Sigmoid colon (tissue), 7 donors: ENCODE data around the gene ARL11. TPM values are rescaled to one million over a fixed set of nuclear protein-coding genes. Genes with fewer than 3 reads are reported as not detected.

Source experiments
- DNase-seq: peaks from one replicate; pipeline ENCODE4 v3.0.0-alpha.2; 2019
- H3K27ac ChIP-seq, 4 donors: fragments of 200-600 bp; sonication (generic); one replicate each; pipeline ENCODE4 v1.5.1; 2016 to 2019; ENCODE audit warnings: mild to moderate bottlenecking in 1 of 4
- H3K27me3 ChIP-seq, 3 donors: fragments of 200-600 bp; sonication (generic); one replicate each; pipeline ENCODE4 v1.5.1; 2019; ENCODE audit warnings: mild to moderate bottlenecking in 1 of 3
- H3K36me3 ChIP-seq, 4 donors: fragments of 200-600 bp; sonication (generic); one replicate each; pipeline ENCODE4 v1.5.1; 2016 to 2019
- H3K4me1 ChIP-seq, 4 donors: fragments of 200-600 bp; sonication (generic); one replicate each; pipeline ENCODE4 v1.5.1; 2017 to 2019
- H3K4me3 ChIP-seq, 4 donors: fragments of 200-600 bp; sonication (generic); one replicate each; pipeline ENCODE4 v1.5.1; 2017 to 2019; ENCODE audit warnings: mild to moderate bottlenecking in 2 of 4, moderate library complexity in 1 of 4
- H3K9me3 ChIP-seq, 4 donors: fragments of 200-600 bp in 3 of 4; sonication (generic) in 3 of 4; one replicate each; pipeline versions ENCODE4 v1.5.1 to v1.6.1; 2013 to 2019
- EP300 ChIP-seq, 4 donors: sonication (generic); formaldehyde crosslinking; IDR thresholded peaks; one replicate each; pipeline ENCODE4 v1.6.1; 2017; ENCODE audit warnings: antibody characterized with exemption in 4 of 4
- POLR2A ChIP-seq, 2 donors: fragments of 450-650 bp; IDR thresholded peaks; one replicate each; pipeline ENCODE4 v1.6.1; 2016; ENCODE audit warnings: antibody characterized with exemption in 2 of 2, mild to moderate bottlenecking in 2 of 2, moderate library complexity in 2 of 2
- POLR2AphosphoS5 ChIP-seq, 4 donors: sonication (generic); formaldehyde crosslinking; IDR thresholded peaks; one replicate each; pipeline ENCODE4 v1.6.1; 2017; ENCODE audit warnings: antibody characterized with exemption in 4 of 4
- WGBS, 2 donors: extraction: QIAGEN DNeasy Blood & Tissue Kit; methylation state at CpG; one replicate each; pipeline ENCODE4 v1.1.7; 2013; 5-methylcytosine and 5-hydroxymethylcytosine counted together
- intact Hi-C: fragments of 100-400 bp; cut with DNase I; formaldehyde crosslinking; loops from one replicate; pipeline ENCODE4 v1.15.1; 2023
- polyA plus RNA-seq, 3 donors: library from polyadenylated mRNA; stranded (reverse); fragments of 200-250 nt; gene quantifications; one replicate each; pipeline ENCODE4 v1.2.3, GENCODE V29; 2013
- total RNA-seq, 4 donors: library from RNA; depleted of rRNA; stranded (reverse); fragments of >200 nt; gene quantifications; one replicate each; pipeline ENCODE4 v1.1.0, GENCODE V29; 2016
- TF ChIP-seq, protein P1 (sequence below), 4 experiments: fragments of 450-650 bp in 3 of 4; fragments of 200-600 bp in 1 of 4; IDR thresholded peaks; one replicate each; pipeline ENCODE4 v1.5.1; 2016 to 2019; ENCODE audit warnings: antibody characterized with exemption in 4 of 4, mild to moderate bottlenecking in 3 of 4, moderate library complexity in 2 of 4
- donor health status: healthy with polysubstance abuse.
- donor health status: Bipolar disorder and iron deficiency.
- donor health status: healthy.

ARL11 gene
- total and polyA plus RNA-seq, 7 donors, result 0.33 to 2.7 (median 1.2) TPM

DNA sequence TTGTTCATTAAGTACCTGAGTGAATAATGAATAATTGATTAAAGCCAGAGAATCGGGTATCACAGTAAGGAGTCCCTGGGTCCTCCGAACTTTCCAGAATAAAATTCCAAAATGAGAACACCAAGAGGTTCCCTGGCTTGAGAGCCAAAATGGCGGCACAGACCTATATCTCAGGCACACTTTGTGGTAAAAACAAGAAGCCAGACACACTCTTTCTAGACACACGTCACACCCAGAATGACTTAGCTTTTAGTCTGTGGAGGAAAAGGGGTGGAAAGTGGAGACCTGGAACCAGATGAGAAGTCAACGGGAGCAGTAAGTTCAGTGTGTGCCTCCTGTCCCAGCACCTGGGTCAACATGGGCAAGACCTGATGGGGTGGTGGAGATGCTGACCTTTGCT, 8.4 kb downstream of the ARL11 start:
- Histone ChIP-seq H3K4me1 (no peaks in the 10 kb centered on the region), H3K27me3 (no peaks in the 10 kb centered on the region), H3K27ac (no peak overlapping the region), H3K36me3 (no peaks in the 10 kb centered on the region), H3K4me3 (no peak overlapping the region), H3K9me3 (no peaks in the 10 kb centered on the region)
- 96 to 97% methylated on average over 5 of the region's 5 CpGs for WGBS, 2 donors
- no peak for TF ChIP-seq POLR2A (IDR thresholded peaks at IDR 0.05)
- TF ChIP-seq, protein P1, sequence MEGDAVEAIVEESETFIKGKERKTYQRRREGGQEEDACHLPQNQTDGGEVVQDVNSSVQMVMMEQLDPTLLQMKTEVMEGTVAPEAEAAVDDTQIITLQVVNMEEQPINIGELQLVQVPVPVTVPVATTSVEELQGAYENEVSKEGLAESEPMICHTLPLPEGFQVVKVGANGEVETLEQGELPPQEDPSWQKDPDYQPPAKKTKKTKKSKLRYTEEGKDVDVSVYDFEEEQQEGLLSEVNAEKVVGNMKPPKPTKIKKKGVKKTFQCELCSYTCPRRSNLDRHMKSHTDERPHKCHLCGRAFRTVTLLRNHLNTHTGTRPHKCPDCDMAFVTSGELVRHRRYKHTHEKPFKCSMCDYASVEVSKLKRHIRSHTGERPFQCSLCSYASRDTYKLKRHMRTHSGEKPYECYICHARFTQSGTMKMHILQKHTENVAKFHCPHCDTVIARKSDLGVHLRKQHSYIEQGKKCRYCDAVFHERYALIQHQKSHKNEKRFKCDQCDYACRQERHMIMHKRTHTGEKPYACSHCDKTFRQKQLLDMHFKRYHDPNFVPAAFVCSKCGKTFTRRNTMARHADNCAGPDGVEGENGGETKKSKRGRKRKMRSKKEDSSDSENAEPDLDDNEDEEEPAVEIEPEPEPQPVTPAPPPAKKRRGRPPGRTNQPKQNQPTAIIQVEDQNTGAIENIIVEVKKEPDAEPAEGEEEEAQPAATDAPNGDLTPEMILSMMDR (IDR thresholded peaks at IDR 0.05), result no peak
- no peak for TF ChIP-seq POLR2AphosphoS5 (IDR thresholded peaks at IDR 0.05)
- TF ChIP-seq EP300 (IDR thresholded peaks at IDR 0.05), result no peak
- intact Hi-C loops, result no loop called here
- no peak for DNase-seq

DNA sequence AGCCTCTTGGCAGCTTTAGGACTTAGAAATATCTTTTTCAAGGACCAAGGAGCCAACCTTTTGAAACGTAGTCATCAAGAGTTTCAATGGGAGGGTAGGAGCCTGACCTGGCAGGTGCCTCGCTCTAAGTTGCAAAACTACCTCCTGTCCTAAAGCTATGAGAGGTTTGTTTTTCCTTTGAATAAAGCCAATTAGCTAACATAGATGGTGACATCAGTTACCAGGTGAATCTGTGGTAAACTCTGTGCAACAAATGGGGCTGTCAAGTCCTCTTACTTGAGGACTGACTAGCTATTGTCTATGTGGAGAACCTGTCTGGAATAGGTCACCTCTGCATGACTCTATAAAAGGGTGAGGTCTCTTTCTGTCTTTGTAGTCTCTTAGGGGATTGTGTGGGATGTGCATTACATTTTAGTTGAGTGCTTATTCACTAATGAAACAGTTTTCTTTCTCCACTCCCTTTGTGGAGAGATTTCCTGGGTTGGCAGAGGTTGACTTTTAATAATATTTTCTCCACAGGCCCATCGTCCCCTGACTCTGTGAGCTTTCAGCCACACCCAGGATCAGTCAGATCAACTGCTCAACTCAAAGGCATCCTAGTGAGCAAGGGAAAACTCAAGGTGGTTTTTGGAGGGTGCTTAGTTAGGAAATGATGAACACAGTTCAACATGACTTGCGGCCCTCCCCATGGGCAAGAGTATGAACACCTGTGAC, 9.9 kb downstream of the ARL11 start:
- no peak overlapping the region for H3K27ac ChIP-seq
- intact Hi-C loops, result no loop called here
- no peaks in the 10 kb centered on the region for H3K9me3 ChIP-seq
- no peak for DNase-seq
- H3K27me3 ChIP-seq, result no peaks in the 10 kb centered on the region
- TF ChIP-seq, protein P1 (IDR thresholded peaks at IDR 0.05), result no peak
- TF ChIP-seq POLR2A (IDR thresholded peaks at IDR 0.05) (no peak), EP300 (IDR thresholded peaks at IDR 0.05) (no peak), POLR2AphosphoS5 (IDR thresholded peaks at IDR 0.05) (no peak)
- no peak overlapping the region for H3K4me3 ChIP-seq
- whole genome bisulfite sequencing, 2 donors, result 88 to 92% methylated on average over 4 of the region's 4 CpGs
- no peaks in the 10 kb centered on the region for H3K36me3 ChIP-seq
- no peaks in the 10 kb centered on the region for H3K4me1 ChIP-seq

DNA sequence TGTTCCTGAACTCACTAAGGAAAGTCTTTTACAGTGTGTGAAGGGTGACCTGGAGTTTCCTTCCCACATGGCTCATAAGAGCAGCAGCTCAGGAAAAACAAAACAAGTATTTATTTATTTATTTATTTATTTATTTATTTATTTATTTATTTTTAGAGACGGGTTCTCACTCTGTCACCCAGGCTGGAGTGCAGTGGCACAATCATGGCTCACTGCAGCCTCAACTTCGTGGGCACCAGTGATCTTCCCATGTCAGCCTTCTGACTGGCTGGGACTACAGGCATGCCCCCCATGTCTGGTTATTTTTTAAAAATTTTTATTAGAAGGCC, 10.4 kb downstream of the ARL11 start:
- intact Hi-C loops, result no loop called here
- H3K27ac ChIP-seq, result no peak overlapping the region
- TF ChIP-seq POLR2A (IDR thresholded peaks at IDR 0.05) (no peak), EP300 (IDR thresholded peaks at IDR 0.05) (no peak), POLR2AphosphoS5 (IDR thresholded peaks at IDR 0.05) (no peak)
- TF ChIP-seq, protein P1 (IDR thresholded peaks at IDR 0.05), result no peak
- no peaks in the 10 kb centered on the region for H3K4me1 ChIP-seq
- no peaks in the 10 kb centered on the region for H3K27me3 ChIP-seq
- WGBS, 2 donors, result 90 to 94% methylated on average over 2 of the region's 2 CpGs
- H3K36me3 ChIP-seq, result no peaks in the 10 kb centered on the region
- H3K9me3 ChIP-seq, result no peaks in the 10 kb centered on the region
- H3K4me3 ChIP-seq, result no peak overlapping the region
- no peak for DNase-seq

DNA sequence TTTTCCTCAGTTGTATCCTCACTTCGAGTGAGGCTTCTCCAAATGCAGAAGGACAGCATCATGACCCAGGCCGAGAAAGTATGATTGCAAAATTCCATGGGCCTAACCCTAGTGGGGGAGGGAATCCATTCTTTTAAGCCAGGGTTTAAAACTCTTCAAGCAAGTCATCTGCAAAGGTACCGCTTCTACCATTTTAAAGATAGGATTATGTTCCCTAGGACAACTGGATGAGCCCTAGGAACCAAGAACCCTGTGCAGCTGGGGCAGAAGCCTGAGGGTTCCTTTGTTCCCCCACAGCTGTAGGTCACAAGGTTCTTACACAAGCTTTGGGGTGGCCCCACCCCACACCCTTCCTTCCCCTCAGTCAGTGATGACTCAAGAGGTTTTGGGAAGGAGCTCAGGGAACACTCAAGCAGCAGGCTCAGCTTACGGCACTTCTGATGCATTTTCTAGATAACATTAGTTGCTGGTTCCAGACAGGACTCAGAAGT, 13.5 kb downstream of the ARL11 start:
- no peaks in the 10 kb centered on the region for H3K9me3 ChIP-seq
- no peaks in the 10 kb centered on the region for H3K27me3 ChIP-seq
- intact Hi-C loops, result no loop called here
- DNase-seq, result peak; percentile 81
- 86 to 87% methylated on average over 4 of the region's 4 CpGs for WGBS, 2 donors
- peak overlapping the region in 1 of 4 donors; percentile 13 for H3K4me3 ChIP-seq
- TF ChIP-seq EP300 (IDR thresholded peaks at IDR 0.05), result peak in 1 of 4 donors; percentile 32
- TF ChIP-seq, protein P1 (IDR thresholded peaks at IDR 0.05), result no peak
- TF ChIP-seq POLR2AphosphoS5 (IDR thresholded peaks at IDR 0.05), result peak; percentile 21 to 58 (median 44)
- H3K27ac ChIP-seq, result peak overlapping the region in 3 of 4 donors; percentile 19 to 46 (median 39)
- no peaks in the 10 kb centered on the region for H3K4me1 ChIP-seq
- H3K36me3 ChIP-seq, result no peaks in the 10 kb centered on the region
